Neural progenitor cell (in vitro differentiated cells): Measurements from ENCODE around the gene GSK3A.

Experiments used
- EZH2 ChIP-seq: fragments of 200-600 bp; sonication (generic); IDR thresholded peaks from 2 replicates; pipeline ENCODE4 v1.6.1; 2017; ENCODE audit warnings: antibody characterized with exemption, mild to moderate bottlenecking, moderate library complexity
- TF ChIP-seq, protein P1 (sequence below): fragments of 200-600 bp; sonication (generic); IDR thresholded peaks from 2 replicates; pipeline ENCODE4 v1.5.1; 2017; ENCODE audit warnings: antibody characterized with exemption, mild to moderate bottlenecking

DNA sequence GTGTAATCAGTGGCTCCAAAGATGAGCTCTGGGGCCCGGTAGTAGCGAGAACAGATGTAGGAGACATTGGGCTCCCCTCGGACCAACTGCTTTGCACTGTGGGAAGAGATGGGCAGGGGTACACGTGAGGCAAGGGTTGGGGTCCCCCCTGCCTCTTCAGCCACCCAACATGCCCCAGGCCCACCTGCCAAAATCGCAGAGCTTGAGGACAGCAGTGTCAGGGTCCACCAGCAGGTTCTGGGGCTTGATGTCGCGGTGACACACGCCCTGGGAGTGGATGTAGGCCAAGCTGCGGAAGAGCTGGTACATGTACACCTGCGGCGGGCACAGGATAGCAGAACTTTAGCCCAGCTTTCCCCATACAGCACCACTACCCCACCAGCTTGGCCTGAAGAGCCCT is 8.0 kb downstream of the GSK3A start:
- TF ChIP-seq, protein P1, sequence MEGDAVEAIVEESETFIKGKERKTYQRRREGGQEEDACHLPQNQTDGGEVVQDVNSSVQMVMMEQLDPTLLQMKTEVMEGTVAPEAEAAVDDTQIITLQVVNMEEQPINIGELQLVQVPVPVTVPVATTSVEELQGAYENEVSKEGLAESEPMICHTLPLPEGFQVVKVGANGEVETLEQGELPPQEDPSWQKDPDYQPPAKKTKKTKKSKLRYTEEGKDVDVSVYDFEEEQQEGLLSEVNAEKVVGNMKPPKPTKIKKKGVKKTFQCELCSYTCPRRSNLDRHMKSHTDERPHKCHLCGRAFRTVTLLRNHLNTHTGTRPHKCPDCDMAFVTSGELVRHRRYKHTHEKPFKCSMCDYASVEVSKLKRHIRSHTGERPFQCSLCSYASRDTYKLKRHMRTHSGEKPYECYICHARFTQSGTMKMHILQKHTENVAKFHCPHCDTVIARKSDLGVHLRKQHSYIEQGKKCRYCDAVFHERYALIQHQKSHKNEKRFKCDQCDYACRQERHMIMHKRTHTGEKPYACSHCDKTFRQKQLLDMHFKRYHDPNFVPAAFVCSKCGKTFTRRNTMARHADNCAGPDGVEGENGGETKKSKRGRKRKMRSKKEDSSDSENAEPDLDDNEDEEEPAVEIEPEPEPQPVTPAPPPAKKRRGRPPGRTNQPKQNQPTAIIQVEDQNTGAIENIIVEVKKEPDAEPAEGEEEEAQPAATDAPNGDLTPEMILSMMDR = no peak
- no peak for TF ChIP-seq EZH2
